ENCODE results near the gene MACIR.

- TF ChIP-seq HINFP (CRISPR knock-in tag; IDR thresholded peaks at IDR 0.05; ENCODE audit: low read depth) (no peak), CTCF (CRISPR knock-in tag; IDR thresholded peaks at IDR 0.05) (0 out of 2 replicates have a peak, but pooled peaks have one; percentile 3), GMEB2 (CRISPR knock-in tag; IDR thresholded peaks at IDR 0.05; ENCODE audit: low read depth) (0 out of 2 replicates have a peak, but pooled peaks have one; percentile 10), ZNF75D (CRISPR knock-in tag; IDR thresholded peaks at IDR 0.05; ENCODE audit: borderline replicate concordance) (no peak; the same call in 1 of the 2 replicates)
Measured at GRCh38 chr5:103258957-103259704, 568 bp downstream of the MACIR start.

All from HepG2 (cell line).